CD8-positive, alpha-beta memory T cell (primary cell): ENCODE measurements around the gene EXOSC10. TPM values are rescaled to one million over a fixed set of nuclear protein-coding genes. Genes with fewer than 3 reads are reported as not detected.
"Not testable (repeated sequence)": the region's sequence is repeated elsewhere in the genome, so short reads cannot be mapped to it uniquely, and the experiment has no call there.

Experiments
- CTCF ChIA-PET: fragments of 350-600 bp; sonication (Branson Sonifier 250); formaldehyde crosslinking; loops from one replicate; lab custom pipeline; 2021; ENCODE audit warnings: antibody characterized with exemption; lab: Charles Lee
- POLR2A ChIA-PET: fragments of 350-600 bp; sonication (Branson Sonifier 250); formaldehyde crosslinking; loops from one replicate; lab custom pipeline; 2021; ENCODE audit warnings: antibody characterized with exemption; lab: Charles Lee
- DNase-seq, 5 donors: peaks; one replicate each; pipeline versions ENCODE4 v3.0.0 to v3.0.0-alpha.2; 2020 to 2022; ENCODE audit warnings: mixed read lengths in 1 of 5
- H3K27ac ChIP-seq: one replicate; pipeline ENCODE4 v1.7.0; 2013; ENCODE audit warnings: low read depth, mild to moderate bottlenecking, low read length, moderate library complexity
- H3K27me3 ChIP-seq: 2 replicates; pipeline ENCODE4 v1.7.0; 2013; ENCODE audit warnings: low read length, mild to moderate bottlenecking; ENCODE audit not compliant: insufficient read depth, poor library complexity, severe bottlenecking
- H3K36me3 ChIP-seq: 2 replicates; pipeline ENCODE4 v1.7.0; 2013; ENCODE audit warnings: mild to moderate bottlenecking, low read length, moderate library complexity; ENCODE audit not compliant: insufficient read depth
- H3K4me1 ChIP-seq: 2 replicates; pipeline ENCODE4 v1.7.0; 2013; ENCODE audit warnings: mild to moderate bottlenecking, low read length, moderate library complexity; ENCODE audit not compliant: insufficient read depth
- H3K4me3 ChIP-seq: 2 replicates; pipeline ENCODE4 v1.7.0; 2013; ENCODE audit warnings: mild to moderate bottlenecking, low read length
- H3K9me3 ChIP-seq: 2 replicates; pipeline ENCODE4 v1.7.0; 2013; ENCODE audit warnings: mild to moderate bottlenecking, low read length
- H3K27ac Mint-ChIP-seq, 8 donors: one replicate each; pipeline ENCODE4 v1.8.0; 2020 to 2021; ENCODE audit warnings: mixed read lengths in 8 of 8, mild to moderate bottlenecking in 6 of 8, inconsistent platforms in 3 of 8, moderate library complexity in 3 of 8
- H3K27me3 Mint-ChIP-seq, 2 donors: one replicate each; pipeline ENCODE4 v1.8.0; 2020 to 2021; ENCODE audit warnings: mixed read lengths in 2 of 2, mild to moderate bottlenecking in 1 of 2, moderate library complexity in 1 of 2
- H3K36me3 Mint-ChIP-seq, 3 donors: one replicate each; pipeline ENCODE4 v1.8.0; 2020 to 2021; ENCODE audit warnings: mixed read lengths in 3 of 3, inconsistent platforms in 1 of 3, mild to moderate bottlenecking in 1 of 3
- H3K4me1 Mint-ChIP-seq, 3 donors: one replicate each; pipeline ENCODE4 v1.8.0; 2020 to 2021; ENCODE audit warnings: mixed read lengths in 3 of 3, inconsistent platforms in 1 of 3, mild to moderate bottlenecking in 1 of 3
- H3K4me3 Mint-ChIP-seq, 7 donors: one replicate each; pipeline ENCODE4 v1.8.0; 2020 to 2021; ENCODE audit warnings: mixed read lengths in 7 of 7, mild to moderate bottlenecking in 6 of 7, moderate library complexity in 4 of 7, inconsistent platforms in 2 of 7
- H3K9me3 Mint-ChIP-seq, 5 donors: one replicate each; pipeline ENCODE4 v1.8.0; 2020 to 2022; ENCODE audit warnings: mixed read lengths in 5 of 5, mild to moderate bottlenecking in 3 of 5, moderate library complexity in 2 of 5, inconsistent platforms in 1 of 5
- polyA plus RNA-seq: library from polyadenylated mRNA; unstranded; fragments of 300-500 nt; fragmentation: Illumina TruSeq; gene quantifications from one replicate; pipeline ENCODE4 v1.2.3, GENCODE V29; 2021
- total RNA-seq, 2 experiments: library from RNA; stranded (reverse); gene quantifications; one replicate each; pipeline ENCODE4 v1.2.3, GENCODE V29; 2021

Gene EXOSC10
- total and polyA plus RNA-seq, 3 experiments from 2014 or later = 46.4 to 94.0 (median 92.9) TPM

DNA sequence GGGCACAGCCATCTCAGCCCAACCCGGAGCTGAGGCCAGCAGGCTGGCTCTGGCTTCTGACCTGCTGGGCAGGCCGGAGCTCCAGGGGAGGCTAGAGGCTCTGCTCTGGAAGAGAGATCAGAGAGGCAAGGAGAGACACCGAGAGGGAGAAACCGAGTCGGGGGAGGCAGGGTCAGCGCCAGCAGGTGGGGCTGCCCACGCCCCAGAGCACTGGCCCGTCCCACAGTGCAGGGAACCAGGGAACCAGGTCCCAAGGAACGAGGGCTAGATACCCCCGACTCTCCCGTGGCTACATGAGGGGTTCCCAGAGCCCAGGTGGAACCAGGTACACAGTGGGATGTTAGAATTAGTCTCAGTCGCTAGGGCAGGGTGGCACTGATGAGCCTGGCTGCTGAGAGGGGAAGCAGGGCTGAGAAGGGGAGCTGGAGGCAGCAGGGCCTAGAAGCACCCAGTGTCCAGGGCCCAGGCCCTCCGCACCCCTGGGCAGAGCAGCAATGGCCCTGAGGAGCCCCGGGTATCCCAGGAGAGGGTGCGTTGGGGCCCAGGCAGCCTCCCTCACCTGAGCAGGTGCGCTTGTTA is 54.7 kb downstream of the EXOSC10 start:
- no peaks in the 10 kb centered on the region for H3K36me3 Mint-ChIP-seq
- Histone ChIP-seq H3K4me3 (no peak overlapping the region), H3K27me3 (no peaks in the 10 kb centered on the region), H3K9me3 (no peaks in the 10 kb centered on the region), H3K27ac (no peak overlapping the region), H3K36me3 (no peaks in the 10 kb centered on the region), H3K4me1 (no peaks in the 10 kb centered on the region)
- H3K4me1 Mint-ChIP-seq = no peaks in the 10 kb centered on the region
- no peak for DNase-seq
- no peak overlapping the region for H3K4me3 Mint-ChIP-seq
- H3K9me3 Mint-ChIP-seq = no peaks in the 10 kb centered on the region
- POLR2A ChIA-PET = no interaction called here
- no peak overlapping the region for H3K27ac Mint-ChIP-seq
- no peaks in the 10 kb centered on the region for H3K27me3 Mint-ChIP-seq
- CTCF ChIA-PET = interaction anchor here (1.7 kb wide), 1 partner anchor 8 kb away, joined by 4 read pairs; no protein-coding TSS in a partner anchor

DNA sequence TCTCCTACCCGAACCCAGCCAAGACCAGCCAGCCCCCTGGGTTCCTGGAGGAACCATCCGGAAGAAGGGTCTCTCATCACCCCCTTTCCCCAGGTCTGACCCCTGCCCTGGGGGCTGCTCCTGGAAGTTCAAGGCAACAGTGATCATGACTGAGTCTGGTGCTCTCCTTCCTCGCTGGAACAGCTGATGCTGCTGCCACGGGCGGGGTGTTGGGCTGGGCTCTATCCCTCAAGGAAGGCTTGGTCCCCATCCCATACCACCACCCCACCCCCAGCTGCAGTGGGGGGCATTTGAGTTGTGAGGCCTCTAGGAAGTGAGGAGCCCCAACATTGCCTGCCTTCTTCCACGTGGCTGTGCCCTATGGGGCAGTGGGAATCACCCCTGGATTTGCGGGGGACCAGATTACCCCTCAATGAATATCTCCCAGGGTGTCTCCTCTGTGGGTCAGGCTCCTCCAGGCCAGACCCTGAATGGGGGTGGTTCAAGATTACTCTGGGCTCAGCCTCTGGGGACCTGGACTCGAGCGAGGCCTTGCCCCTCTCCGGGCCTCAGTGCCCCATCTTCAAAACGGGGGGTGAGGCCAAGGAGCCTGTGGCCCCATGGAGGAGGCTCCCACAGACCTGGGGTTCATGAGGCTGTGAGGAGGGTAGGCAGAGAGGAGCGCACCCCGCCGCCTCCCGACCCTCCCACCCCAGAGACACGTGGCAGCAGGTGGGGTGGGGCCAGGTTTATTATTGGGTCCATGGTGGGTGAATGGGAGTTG is 55.4 kb downstream of the EXOSC10 start:
- Histone ChIP-seq H3K4me3 (no peak overlapping the region), H3K36me3 (no peaks in the 10 kb centered on the region), H3K9me3 (no peaks in the 10 kb centered on the region), H3K27me3 (peaks cover under 1% of the 10 kb centered on the region), H3K27ac (no peak overlapping the region), H3K4me1 (no peaks in the 10 kb centered on the region)
- ChIA-PET POLR2A (no interaction called here), CTCF (no interaction called here)
- Mint-ChIP-seq H3K4me1 (no peaks in the 10 kb centered on the region), H3K4me3 (no peak overlapping the region), H3K27ac (no peak overlapping the region), H3K36me3 (no peaks in the 10 kb centered on the region), H3K9me3 (no peaks in the 10 kb centered on the region), H3K27me3 (no peaks in the 10 kb centered on the region)
- no peak for DNase-seq

DNA sequence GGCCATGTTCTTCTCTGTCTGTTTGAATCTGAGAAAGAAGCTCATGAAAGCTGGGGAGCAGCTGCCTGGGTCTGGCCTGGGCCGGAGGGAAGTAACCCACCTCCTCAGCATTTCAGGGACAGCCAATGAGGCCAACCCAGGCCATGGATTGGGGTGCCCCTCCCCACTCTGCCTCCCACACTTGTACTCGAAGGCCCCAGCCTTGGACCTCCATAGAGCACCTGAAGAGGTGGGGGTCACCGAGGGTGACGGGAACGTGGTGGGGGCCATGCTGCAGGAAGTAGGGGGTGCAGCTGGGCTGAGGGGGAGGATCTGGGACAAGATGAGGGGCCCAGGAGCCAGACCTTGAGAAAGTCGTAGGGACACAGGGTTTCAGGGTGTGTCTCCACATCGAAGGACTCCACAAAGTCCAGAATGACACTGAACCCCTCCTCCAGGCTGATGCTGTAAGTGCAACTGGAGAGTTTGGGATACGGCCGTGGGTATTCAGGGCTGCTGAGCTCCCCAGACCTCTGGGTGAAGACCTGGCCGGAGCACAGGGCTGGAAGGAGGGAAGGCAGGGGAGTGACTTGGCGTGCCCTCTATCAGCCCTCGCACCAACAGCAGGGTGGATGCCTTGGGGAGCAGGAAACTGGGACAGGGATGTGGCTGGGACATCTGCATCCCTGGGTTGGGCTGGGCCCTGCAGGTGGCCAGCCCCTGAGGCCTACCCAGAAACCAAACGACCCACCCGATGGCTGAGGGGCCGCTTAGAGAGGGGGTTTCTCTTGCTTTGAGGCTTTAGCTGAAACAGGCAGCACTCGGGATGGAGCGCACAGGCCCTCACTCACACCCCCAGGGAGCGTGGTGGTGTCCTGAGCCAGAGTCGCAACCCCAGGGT is 56.4 kb downstream of the EXOSC10 start:
- Mint-ChIP-seq H3K4me3 (no peak overlapping the region), H3K9me3 (no peaks in the 10 kb centered on the region), H3K27me3 (no peaks in the 10 kb centered on the region), H3K4me1 (no peaks in the 10 kb centered on the region), H3K36me3 (no peaks in the 10 kb centered on the region), H3K27ac (peak overlapping the region in 1 of 8 donors; percentile 57)
- no peaks in the 10 kb centered on the region for H3K4me1 ChIP-seq
- H3K27ac ChIP-seq = no peak overlapping the region
- no peak overlapping the region for H3K4me3 ChIP-seq
- peaks cover 4% of the 10 kb centered on the region for H3K27me3 ChIP-seq
- no peak for DNase-seq
- POLR2A ChIA-PET = no interaction called here
- no peaks in the 10 kb centered on the region for H3K9me3 ChIP-seq
- H3K36me3 ChIP-seq = no peaks in the 10 kb centered on the region
- CTCF ChIA-PET = interaction anchor here (1.0 kb wide), 1 partner anchor 601 kb away, joined by 3 read pairs; no protein-coding TSS in a partner anchor

- no peak overlapping the region for H3K4me3 ChIP-seq
- no peak overlapping the region for H3K27ac Mint-ChIP-seq
- peaks cover 7% of the 10 kb centered on the region for H3K4me1 ChIP-seq
- no peaks in the 10 kb centered on the region for H3K36me3 ChIP-seq
- peaks cover 4 to 9% of the 10 kb centered on the region in 2 donors for H3K27me3 Mint-ChIP-seq
- no peaks in the 10 kb centered on the region for H3K9me3 Mint-ChIP-seq
- H3K9me3 ChIP-seq = no peaks in the 10 kb centered on the region
- POLR2A ChIA-PET = no interaction called here
- H3K27me3 ChIP-seq = peaks cover 4% of the 10 kb centered on the region
- DNase-seq = no peak
- H3K4me3 Mint-ChIP-seq = no peak overlapping the region
- no peak overlapping the region for H3K27ac ChIP-seq
- CTCF ChIA-PET = no interaction called here
- H3K4me1 Mint-ChIP-seq = peaks cover 6 to 8% (median 7%) of the 10 kb centered on the region in 3 donors
- H3K36me3 Mint-ChIP-seq = no peaks in the 10 kb centered on the region
Observed at GRCh38 chr1:11042065-11042464, 57.6 kb downstream of the EXOSC10 start.

- Mint-ChIP-seq H3K9me3 (no peaks in the 10 kb centered on the region), H3K27me3 (peaks cover 4 to 9% of the 10 kb centered on the region in 2 donors), H3K4me3 (no peak overlapping the region), H3K4me1 (peaks cover 6 to 8% (median 7%) of the 10 kb centered on the region in 3 donors), H3K27ac (no peak overlapping the region), H3K36me3 (no peaks in the 10 kb centered on the region)
- ChIA-PET CTCF (no interaction called here), POLR2A (no interaction called here)
- peaks cover 4% of the 10 kb centered on the region for H3K27me3 ChIP-seq
- DNase-seq = no peak
- H3K36me3 ChIP-seq = no peaks in the 10 kb centered on the region
- no peak overlapping the region for H3K27ac ChIP-seq
- no peak overlapping the region for H3K4me3 ChIP-seq
- H3K9me3 ChIP-seq = no peaks in the 10 kb centered on the region
- H3K4me1 ChIP-seq = peaks cover 7% of the 10 kb centered on the region
Observed at GRCh38 chr1:11041048-11041447, 58.6 kb downstream of the EXOSC10 start.

DNA sequence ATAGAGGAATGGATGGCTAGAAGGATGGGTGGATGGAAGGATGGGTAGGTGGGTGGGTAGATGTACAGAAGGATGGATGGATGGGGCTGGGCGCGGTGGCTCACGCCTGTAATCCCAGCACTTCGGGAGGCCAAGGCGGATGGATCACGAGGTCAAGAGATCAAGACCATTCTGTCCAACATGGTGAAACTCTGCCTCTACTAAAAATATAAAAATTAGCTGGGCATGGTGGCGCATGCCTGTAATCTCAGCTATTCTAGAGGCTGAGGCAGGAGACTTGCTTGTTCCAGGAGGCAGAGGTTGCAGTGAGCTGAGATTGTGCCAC is 59.6 kb downstream of the EXOSC10 start:
- H3K4me1 ChIP-seq, H3K9me3 Mint-ChIP-seq, H3K27ac ChIP-seq, H3K27me3 Mint-ChIP-seq, DNase-seq, CTCF ChIA-PET, H3K4me3 ChIP-seq, H3K36me3 Mint-ChIP-seq, H3K36me3 ChIP-seq, POLR2A ChIA-PET, H3K4me3 Mint-ChIP-seq, H3K27ac Mint-ChIP-seq, H3K27me3 ChIP-seq, H3K9me3 ChIP-seq, H3K4me1 Mint-ChIP-seq: not testable (repeated sequence)

- H3K36me3 ChIP-seq = no peaks in the 10 kb centered on the region
- H3K27me3 ChIP-seq = peaks cover 4% of the 10 kb centered on the region
- H3K4me1 Mint-ChIP-seq = peaks cover 6 to 8% (median 7%) of the 10 kb centered on the region in 3 donors
- no peaks in the 10 kb centered on the region for H3K9me3 ChIP-seq
- no peak for DNase-seq
- H3K27me3 Mint-ChIP-seq = peaks cover 4 to 9% of the 10 kb centered on the region in 2 donors
- no peaks in the 10 kb centered on the region for H3K9me3 Mint-ChIP-seq
- no peak overlapping the region for H3K4me3 Mint-ChIP-seq
- H3K4me1 ChIP-seq = peaks cover 7% of the 10 kb centered on the region
- no peaks in the 10 kb centered on the region for H3K36me3 Mint-ChIP-seq
- ChIA-PET CTCF (interaction anchor here (1.3 to 3.7 kb wide), 4 partner anchors 21 to 606 kb away, joined by 3 to 30 read pairs (median 20); partner anchors contain the start of genes MTOR and SRM), POLR2A (no interaction called here)
- H3K27ac Mint-ChIP-seq = no peak overlapping the region
- no peak overlapping the region for H3K4me3 ChIP-seq
- H3K27ac ChIP-seq = no peak overlapping the region
Observed at GRCh38 chr1:11039351-11040104, 60.1 kb downstream of the EXOSC10 start.
